Measurements from ENCODE around the gene SV2B.

Gene SV2B

GRCh38 chr15:91141097-91141496, 41.0 kb downstream of the SV2B start:
- DNase-seq (ENCODE audit: low spot score) = no peak

GRCh38 chr15:91142106-91142744, 42.2 kb downstream of the SV2B start:
- DNase-seq (ENCODE audit: low spot score) = no peak

- no peak for DNase-seq (ENCODE audit: low spot score)
Observed at GRCh38 chr15:91142946-91143345, 42.9 kb downstream of the SV2B start.

DNA sequence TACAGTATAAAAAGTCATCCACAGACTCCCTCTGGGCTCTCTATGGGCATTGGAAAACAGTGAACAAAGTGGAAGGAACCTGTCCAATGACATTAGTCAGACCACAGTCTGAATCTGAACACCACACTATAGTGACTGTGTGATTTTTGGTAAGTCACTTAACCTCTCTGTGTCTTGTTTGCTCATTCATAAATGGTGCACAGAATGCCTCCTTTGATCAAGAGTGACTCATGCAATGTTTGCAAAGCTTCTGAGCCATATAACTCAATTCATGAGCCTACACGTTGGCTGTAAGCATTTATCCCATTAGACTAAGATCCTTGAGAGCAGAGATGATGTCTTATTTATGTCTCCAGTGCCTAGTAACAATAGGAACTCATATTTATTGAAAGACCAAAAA, 46.7 kb downstream of the SV2B start:
- DNase-seq (ENCODE audit: low spot score) = no peak

DNA sequence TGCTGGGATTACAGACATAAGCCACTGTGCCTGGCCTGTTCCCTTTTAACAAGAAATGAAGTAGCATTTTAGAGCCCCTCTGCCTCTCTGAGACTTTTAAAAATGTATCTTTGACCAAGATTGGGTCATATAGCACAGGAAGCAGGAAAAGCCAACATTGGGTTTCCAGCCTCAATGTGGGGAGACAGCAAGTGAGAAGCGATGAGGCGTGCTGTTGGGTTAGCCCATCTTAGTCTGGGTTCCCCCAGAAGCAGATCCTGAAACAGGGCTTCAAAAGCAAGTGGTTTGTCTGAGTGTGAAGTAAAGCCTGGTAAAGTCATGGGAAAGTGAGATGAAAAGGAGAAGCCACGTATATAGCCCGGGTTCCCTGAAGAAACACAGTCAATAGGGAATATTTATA, 48.2 kb downstream of the SV2B start:
- DNase-seq (ENCODE audit: low spot score) = no peak

- no peak for DNase-seq (ENCODE audit: low spot score)
Observed at GRCh38 chr15:91150502-91151160, 50.6 kb downstream of the SV2B start.

DNA sequence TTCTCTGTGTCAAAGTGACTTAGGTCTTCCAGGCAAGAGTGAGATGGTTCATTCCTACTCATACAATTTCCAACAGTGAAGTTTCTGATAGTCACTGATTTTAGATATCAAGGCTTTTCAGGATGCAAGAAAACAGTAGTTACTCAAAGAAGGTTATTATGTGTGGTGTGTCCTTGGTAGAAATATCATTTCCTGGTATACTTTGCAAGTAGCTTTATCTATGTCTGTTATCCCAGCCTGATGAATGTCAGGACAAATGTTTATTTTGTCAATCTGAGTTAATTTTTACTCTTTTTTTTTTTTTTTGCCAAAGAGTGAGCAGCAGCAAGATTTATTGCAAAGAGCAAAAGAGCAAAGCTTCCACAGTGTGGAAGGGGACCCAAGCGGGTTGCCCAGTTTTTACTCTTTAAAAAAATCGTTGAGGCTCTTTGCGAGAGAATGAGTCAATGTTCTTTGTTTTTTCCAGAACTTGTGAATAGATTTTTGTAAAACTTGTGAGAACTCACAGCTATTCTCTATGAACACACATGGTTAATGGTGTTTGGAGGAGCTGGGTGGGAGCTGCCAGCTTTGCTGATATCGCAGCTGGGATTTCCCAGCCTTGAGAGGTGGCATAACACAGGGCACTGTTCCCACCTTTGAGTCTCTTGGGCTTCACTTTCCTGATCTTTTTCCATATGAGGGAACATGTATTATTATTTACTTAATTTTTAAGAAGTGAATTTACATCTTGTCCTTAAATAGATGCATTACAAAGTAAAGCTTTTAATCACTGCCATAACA, 51.9 kb downstream of the SV2B start:
- DNase-seq (ENCODE audit: low spot score) = no peak

DNA sequence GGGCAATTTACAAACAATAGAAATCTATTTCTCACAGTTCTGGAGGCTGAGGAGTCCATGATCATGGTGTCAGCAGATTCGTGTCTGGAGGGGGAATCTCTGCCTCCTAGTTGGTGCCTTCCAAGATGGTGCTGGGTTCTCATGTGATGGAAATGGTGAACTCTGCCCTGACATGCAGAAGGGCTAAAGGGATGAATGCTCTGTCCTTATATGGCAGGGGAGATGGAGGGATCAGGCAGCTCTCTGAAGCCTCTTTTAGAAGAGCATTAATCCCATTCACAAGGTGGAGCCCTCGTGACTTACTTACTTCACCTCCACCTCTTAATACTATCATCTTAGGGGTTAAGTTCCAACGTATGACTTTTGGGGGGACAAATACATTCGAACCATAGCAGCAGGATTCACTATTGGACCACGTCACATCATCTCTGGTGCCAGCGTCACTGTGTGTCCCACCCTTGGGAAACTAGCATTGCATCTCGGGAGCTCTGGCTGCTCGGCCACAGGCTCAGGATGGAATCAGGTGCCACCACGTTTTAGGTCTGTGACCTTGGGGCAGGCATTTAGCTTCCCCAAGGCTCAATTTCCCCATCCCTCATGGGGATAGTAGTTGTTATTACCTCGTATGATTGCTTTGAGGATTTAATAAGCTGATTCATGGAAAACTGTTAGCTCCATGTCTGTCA, 53.0 kb downstream of the SV2B start:
- DNase-seq (ENCODE audit: low spot score) = no peak

- DNase-seq (ENCODE audit: low spot score) = no peak
Observed at GRCh38 chr15:91153954-91154353, 53.9 kb downstream of the SV2B start.

GRCh38 chr15:91156175-91156726, 56.2 kb downstream of the SV2B start:
- no peak for DNase-seq (ENCODE audit: low spot score)

DNA sequence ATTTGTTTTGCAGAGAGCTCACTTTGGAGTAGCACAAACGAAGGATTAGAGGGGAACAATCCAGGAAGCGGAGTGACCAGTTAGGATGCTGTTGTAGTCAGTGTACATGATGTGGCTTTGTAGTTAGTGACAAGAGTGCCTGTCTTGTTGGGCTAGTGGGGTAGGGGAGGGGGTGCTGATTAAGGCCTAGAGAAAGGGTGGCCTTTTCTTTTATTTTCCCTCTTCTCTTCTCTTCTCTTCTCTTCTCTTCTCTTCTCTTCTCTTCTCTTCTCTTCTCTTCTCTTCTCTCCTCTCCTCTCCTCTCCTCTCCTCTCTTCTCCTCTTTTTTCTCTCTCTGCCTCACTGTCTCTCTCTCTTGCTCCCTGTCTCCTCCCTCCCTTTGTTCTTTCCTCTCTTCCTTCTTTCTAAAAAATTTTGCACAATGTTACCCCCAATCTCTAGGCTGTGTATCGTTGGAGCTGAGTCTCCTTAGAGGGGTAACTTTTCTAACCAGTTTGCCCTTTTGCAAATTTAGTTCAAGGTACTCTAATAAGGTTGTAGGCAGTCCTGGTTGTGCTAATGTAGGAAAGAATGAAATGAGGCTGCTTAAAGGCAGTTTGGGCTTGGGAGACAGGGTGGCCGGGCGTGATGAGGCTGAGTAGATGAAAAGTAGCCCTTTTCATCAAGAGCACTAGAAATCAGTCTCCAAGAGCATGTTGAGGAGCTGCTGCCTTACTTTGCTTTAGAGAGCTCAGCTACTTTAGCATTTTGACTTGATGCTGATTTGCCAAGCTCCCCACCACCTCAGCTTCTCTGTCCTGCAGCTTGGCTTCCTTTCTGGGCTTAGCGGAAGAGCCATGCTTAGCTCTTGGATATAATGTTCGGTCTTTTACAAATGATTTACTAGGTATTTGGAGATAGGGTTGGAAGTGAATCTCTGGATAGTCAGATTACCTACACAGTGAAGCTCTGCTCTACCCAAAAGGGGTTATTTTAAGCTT, 58.6 kb downstream of the SV2B start:
- DNase-seq (ENCODE audit: low spot score) = no peak

GRCh38 chr15:91165850-91166249, 65.8 kb downstream of the SV2B start:
- no peak for DNase-seq (ENCODE audit: low spot score)

GRCh38 chr15:91168457-91168856, 68.4 kb downstream of the SV2B start:
- DNase-seq (ENCODE audit: low spot score) = no peak

- no peak for DNase-seq (ENCODE audit: low spot score)
Observed at GRCh38 chr15:91171334-91171733, 71.3 kb downstream of the SV2B start.

DNA sequence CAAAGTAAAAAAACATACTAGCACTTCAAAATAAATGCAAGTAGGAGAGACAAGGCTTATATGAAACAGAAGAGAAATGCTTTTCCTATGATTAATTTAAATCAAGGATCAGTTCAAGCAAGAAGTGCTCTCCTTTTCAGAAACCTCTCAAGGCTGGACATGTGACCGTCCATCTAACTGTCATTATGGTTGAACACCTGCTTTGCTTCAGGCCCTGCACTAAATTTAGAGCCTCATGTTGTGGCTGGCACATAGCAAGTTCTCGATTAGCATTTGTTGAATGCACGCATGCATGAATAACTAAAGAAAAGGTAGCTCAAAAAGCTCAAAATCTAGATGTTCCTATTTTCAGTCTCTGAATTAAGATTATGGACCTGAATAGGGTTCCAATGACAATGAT, 82.0 kb downstream of the SV2B start:
- no peak for DNase-seq (ENCODE audit: low spot score)

DNA sequence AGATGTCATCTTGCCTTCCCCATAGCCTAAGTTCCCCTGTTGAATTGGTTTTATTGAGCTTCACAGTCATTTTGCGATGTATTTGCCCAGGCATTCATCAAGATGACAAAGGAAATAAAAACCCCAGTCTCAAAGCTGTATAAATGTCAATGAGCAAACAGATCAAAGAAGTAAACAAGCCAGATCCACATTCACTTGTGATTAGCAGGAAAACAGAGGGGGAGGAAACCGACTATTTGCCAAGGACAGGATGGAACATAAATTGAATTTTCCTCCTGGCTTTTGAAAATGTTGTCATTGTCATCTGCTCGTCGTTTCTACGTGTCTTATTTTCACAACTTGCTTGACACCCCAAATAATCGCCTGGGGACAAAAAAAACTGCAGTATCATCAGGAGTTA, 83.5 kb downstream of the SV2B start:
- DNase-seq (ENCODE audit: low spot score) = no peak

DNA sequence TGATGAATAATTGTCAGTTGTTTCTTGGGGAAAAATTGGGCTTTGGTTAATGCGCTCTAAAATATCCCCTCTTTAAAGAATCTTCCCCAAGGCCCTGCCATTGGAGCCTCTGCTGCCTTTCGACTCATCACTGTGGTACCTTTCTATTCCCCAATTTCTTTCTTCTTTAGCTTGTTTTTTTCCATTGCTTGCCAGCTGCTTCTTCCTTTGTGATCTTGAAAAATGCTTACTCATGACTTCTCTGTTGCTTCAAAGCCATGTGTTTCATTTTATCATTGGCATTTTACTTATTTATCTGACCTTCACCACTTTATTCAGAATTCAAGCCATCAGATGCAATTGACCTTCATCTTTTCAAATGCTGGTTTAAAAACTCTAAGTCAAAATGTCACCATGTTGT, 84.4 kb downstream of the SV2B start:
- DNase-seq (ENCODE audit: low spot score) = no peak

DNA sequence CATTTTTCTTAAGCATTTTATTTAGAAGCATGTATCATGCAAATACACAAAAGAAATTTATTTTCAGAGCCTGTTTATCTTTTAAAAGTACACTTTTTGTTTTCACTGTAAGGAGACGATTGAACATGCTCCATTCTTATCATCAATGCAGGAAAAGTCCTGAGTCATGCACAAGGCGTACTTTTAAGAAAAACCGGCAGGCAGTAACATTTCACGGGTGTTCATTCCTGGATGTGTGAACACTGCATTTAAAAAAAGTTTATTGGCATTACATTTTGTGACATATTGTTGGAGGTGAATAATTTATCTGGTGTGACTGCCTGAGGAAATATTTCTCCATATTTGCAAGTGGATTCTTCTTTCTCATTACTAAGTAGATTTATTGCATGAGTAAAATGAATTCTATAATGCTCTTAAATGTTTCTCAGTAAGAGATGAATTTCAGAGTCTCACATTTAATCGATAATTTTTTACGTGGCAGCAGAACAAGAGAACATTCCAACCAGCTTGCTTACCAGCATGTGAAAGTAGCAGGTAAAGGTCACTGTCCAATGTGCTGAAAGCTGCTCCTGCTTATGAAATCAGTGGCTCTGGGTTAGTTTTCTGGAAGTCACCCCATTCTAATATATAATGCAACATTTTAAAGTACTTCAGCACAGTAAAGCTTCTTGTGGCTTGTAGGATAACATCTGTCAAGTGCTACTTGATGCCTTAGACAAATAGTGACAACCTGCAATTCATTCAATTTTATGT, 87.0 kb downstream of the SV2B start:
- no peak for DNase-seq (ENCODE audit: low spot score)

GRCh38 chr15:91192285-91192684, 92.2 kb downstream of the SV2B start:
- DNase-seq (ENCODE audit: low spot score) = no peak

GRCh38 chr15:91192690-91193377, 92.8 kb downstream of the SV2B start:
- no peak for DNase-seq (ENCODE audit: low spot score)

Measured in CD4-positive, alpha-beta T cell treated with Interleukin-15 for 4 hours (primary cell).